GM11168 (cell line): ENCODE data around the gene GPHA2.
"Not testable (repeated sequence)": the region's sequence is repeated elsewhere in the genome, so short reads cannot be mapped to it uniquely, and the experiment has no call there.

Experiments
- in situ Hi-C: fragments of 300-500 bp; cut with MboI; formaldehyde crosslinking; loops from one replicate; pipeline ENCODE4 v1.12.0; 2022; ENCODE audit warnings: low sequenced_read_pairs; ENCODE audit not compliant: unreplicated experiment

GPHA2 gene, protein sequence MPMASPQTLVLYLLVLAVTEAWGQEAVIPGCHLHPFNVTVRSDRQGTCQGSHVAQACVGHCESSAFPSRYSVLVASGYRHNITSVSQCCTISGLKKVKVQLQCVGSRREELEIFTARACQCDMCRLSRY

GRCh38 chr11:64935359-64936081 is at the start of gene GPHA2:
TSS of gene GPHA2 (minus strand) at chr11:64935893. CDS start at chr11:64935460, 433 bp downstream.
- in situ Hi-C loops = no loop called here

DNA sequence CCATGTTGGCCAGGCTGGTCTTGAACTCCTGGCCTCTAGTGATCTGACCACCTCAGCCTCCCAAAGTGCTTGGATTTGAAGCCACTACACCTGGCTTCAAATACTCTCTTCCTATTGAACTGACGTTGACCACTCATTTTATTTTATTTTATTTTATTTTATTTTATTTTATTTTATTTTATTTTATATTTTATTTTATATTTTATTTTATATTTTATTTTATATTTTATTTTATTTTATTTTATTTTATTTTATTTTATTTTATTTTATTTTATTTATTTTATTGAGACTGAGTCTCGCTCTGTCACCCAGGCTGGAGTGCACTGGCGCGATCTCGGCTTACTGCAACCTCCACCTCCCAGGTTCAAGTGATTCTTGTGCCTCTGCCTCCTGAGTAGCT is 47.6 kb upstream of the GPHA2 start:
- in situ Hi-C loops = not testable (repeated sequence)

GRCh38 chr11:64976651-64977050 is 41.0 kb upstream of the GPHA2 start:
- in situ Hi-C loops = no loop called here

DNA sequence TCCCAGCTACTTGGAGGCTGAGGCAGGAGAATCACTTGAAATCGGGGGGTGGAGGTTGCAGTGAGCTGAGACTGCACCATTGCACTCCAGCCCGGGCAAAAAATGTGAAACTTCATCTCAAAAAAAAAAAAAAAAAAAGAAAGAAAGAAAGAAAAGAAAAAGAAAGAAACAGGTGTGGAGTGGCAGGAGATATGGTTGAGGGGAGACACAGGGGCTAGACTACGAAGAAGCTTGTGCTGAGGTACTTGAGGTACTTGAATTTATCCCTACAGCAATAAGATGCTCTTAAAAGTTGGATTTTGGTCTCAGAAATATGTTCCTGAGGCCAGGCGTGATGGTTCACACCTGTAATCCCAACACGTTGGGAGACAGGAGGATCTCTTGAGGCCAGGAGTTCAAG is 38.4 kb upstream of the GPHA2 start:
- in situ Hi-C loops = no loop called here

- in situ Hi-C loops = no loop called here
These were observed 35.9 kb upstream of the GPHA2 start, which contains the start of gene MAJIN for GRCh38 chr11:64971421-64972233. TSS of gene MAJIN (minus strand) at chr11:64972108. CDS start at chr11:64959405, 12,703 bp downstream.

DNA sequence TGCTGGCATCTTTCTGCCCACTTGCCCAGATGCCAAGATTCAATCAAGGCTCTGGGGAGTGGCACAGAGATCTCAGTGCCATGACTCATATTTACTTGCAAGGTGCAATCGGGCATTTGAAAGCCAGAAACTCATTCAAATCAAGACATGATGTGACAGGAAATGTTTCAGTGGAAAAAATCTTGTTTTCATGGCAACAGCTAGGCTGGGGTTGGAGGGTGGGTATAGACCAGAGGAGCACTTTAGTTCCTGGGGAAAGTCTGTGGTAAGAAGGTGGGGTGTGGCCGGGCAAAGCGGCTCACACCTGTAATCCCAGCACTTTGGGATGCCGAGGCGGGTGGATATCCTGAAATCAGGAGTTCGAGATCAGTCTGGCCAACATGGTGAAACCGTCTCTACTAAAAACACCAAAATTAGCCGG is 35.0 kb upstream of the GPHA2 start:
- in situ Hi-C loops = no loop called here

- in situ Hi-C loops = no loop called here
These were observed 33.5 kb upstream of the GPHA2 start for GRCh38 chr11:64969209-64969608.

GRCh38 chr11:64967375-64967774 is 31.7 kb upstream of the GPHA2 start:
- in situ Hi-C loops = no loop called here

DNA sequence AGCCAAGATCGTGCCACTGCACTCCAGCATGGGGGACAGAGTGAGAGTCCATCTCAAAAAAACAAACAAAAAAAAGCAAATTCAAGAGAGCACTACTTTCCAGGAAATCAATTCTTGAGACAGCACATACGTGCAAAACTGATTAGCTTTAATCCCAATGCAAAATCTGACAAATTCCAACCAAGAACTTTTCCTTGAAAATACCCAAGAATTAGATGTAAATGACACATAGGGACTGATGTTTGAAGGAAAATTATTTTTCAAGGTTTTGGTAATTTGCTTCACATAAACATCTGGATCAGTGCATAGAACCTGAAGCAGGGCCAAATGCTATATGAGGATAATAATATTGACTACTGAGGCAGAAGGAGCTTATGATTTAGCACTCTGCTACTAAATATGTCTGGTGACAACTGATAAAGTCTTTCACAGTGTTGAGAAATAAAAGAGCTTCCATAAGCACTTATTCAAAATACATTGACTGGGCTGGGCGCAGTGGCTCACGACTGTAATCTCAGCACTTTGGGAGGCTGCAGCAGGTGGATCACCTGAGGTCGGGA is 27.5 kb upstream of the GPHA2 start:
- in situ Hi-C loops = no loop called here

DNA sequence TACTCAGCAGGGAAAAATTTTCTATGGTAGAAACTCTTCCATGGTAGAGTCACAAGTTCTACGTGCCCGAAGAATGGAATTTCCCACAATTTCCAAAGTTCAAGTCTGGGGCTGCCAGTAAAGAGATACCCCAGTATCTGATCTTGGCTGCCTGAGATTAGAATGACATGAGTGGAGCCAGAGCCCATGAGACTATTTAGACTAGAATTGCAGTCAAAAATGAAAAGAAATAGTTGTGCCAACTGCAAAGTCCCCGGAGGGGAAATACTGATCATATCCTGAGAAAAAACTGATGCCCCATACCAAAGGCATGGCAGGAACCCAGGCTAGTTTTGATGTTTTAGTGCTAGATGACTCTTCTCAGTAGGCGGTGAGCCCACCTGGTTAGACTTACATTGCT is 25.0 kb upstream of the GPHA2 start:
- in situ Hi-C loops = no loop called here

DNA sequence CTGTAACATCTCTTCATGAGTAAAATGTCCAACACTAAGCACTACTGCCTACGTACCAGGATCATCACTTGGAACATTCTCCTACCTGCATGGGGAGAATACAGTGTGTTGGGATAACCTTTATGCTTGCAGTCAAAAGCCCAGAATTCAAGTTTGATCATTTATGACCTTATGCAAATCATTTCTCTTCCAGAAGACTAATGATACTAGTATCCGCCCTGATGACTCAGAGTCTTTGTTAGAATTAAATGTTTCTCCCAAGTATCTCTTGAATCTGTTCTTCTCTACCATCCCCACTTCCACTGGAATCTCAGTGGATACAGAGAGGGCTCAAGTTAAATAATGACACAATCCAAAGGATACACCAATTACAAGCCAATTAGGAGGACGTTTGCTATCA is 23.8 kb upstream of the GPHA2 start:
- in situ Hi-C loops = no loop called here

- in situ Hi-C loops = no loop called here
These were observed 18.5 kb upstream of the GPHA2 start for GRCh38 chr11:64954201-64954600.

- in situ Hi-C loops = no loop called here
These were observed 15.8 kb upstream of the GPHA2 start for GRCh38 chr11:64951529-64951928.

DNA sequence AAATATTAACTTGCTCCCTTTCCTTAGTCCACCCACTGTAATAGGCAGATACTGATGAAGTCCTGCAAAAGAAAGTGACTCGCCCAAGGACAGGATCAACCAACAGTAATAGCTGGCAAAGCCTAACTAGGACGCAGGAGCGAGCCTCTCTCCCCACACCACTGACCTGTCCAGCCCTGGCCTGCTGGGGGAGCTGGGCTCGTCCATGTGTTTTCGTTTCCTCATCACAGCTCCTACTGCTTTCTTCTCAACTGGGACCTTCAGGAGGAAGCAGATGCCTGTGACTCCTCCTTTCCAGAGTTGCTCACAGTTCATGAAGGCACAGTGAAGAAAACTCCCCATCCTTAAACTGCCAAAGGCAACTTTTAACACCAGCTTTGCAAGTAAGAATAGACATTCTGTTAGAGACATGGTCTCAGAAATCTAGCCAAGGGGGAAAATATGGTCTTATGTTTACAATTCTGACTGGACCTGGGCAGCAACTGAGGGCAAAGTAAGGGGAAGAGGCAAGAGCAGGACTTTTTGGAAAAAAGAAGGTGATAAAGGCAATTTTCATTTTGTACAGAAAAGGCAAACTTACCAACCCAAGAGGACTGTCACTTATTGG is 11.6 kb upstream of the GPHA2 start:
- in situ Hi-C loops = no loop called here

GRCh38 chr11:64936539-64936938 is 846 bp upstream of the GPHA2 start:
- in situ Hi-C loops = no loop called here

GRCh38 chr11:64934682-64935358 is 873 bp downstream of the GPHA2 start:
- in situ Hi-C loops = no loop called here

- in situ Hi-C loops = no loop called here
These were observed 1.6 kb downstream of the GPHA2 start for GRCh38 chr11:64933935-64934681.

GRCh38 chr11:64933213-64933934 is 2.3 kb downstream of the GPHA2 start:
- in situ Hi-C loops = no loop called here

- in situ Hi-C loops = no loop called here
These were observed 3.4 kb downstream of the GPHA2 start for GRCh38 chr11:64932324-64932723.
